GM10248 (cell line): Measurements from ENCODE around the gene BEST2.

ENCODE experiments used
- CTCF ChIA-PET: fragments of 300-600 bp; sonication (Branson Sonifier 250); formaldehyde crosslinking; extraction: SDS; loops from one replicate; lab custom pipeline; 2021; ENCODE audit warnings: antibody characterized with exemption; lab: Yijun Ruan, JAX
- POLR2A ChIA-PET: fragments of 350-650 bp; sonication (Branson Sonifier 250); formaldehyde crosslinking; extraction: SDS; loops from one replicate; lab custom pipeline; 2020; ENCODE audit warnings: antibody characterized with exemption; lab: Yijun Ruan, JAX
- DNase-seq: peaks from one replicate; pipeline ENCODE4 v3.0.0; 2012; ENCODE audit errors: extremely low spot score
- TF ChIP-seq, protein P1 (sequence below): IDR thresholded peaks from 2 replicates; pipeline ENCODE4 v1.5.1; 2012; ENCODE audit warnings: mild to moderate bottlenecking, low read depth; ENCODE audit errors: extremely low read depth, missing control alignments, control extremely low read depth

Gene BEST2

GRCh38 chr19:12784394-12784870 is 32.8 kb downstream of the BEST2 start:
- ChIA-PET POLR2A (no interaction called here), CTCF (interaction anchor here (1.4 kb wide), 1 partner anchor 12 kb away, joined by 5 read pairs; no protein-coding TSS in a partner anchor)
- TF ChIP-seq, protein P1, sequence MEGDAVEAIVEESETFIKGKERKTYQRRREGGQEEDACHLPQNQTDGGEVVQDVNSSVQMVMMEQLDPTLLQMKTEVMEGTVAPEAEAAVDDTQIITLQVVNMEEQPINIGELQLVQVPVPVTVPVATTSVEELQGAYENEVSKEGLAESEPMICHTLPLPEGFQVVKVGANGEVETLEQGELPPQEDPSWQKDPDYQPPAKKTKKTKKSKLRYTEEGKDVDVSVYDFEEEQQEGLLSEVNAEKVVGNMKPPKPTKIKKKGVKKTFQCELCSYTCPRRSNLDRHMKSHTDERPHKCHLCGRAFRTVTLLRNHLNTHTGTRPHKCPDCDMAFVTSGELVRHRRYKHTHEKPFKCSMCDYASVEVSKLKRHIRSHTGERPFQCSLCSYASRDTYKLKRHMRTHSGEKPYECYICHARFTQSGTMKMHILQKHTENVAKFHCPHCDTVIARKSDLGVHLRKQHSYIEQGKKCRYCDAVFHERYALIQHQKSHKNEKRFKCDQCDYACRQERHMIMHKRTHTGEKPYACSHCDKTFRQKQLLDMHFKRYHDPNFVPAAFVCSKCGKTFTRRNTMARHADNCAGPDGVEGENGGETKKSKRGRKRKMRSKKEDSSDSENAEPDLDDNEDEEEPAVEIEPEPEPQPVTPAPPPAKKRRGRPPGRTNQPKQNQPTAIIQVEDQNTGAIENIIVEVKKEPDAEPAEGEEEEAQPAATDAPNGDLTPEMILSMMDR, result no peak
- DNase-seq, result no peak

- ChIA-PET POLR2A (no interaction called here), CTCF (interaction anchor here (0.9 kb wide), 1 partner anchor 11 kb away, joined by 3 read pairs; no protein-coding TSS in a partner anchor)
- TF ChIP-seq, protein P1, result no peak
- DNase-seq, result no peak
These were observed 33.4 kb downstream of the BEST2 start for GRCh38 chr19:12784871-12785430.

GRCh38 chr19:12785431-12786031 is 33.9 kb downstream of the BEST2 start:
- POLR2A ChIA-PET, result no interaction called here

GRCh38 chr19:12786141-12786870 is 34.7 kb downstream of the BEST2 start:
- POLR2A ChIA-PET, result no interaction called here
- TF ChIP-seq, protein P1, result no peak
- no peak for DNase-seq
- CTCF ChIA-PET, result interaction anchor here (0.8 to 4.3 kb wide), 3 partner anchors 9 to 99 kb away, joined by 3 to 62 read pairs (median 15); no protein-coding TSS in a partner anchor

More at GRCh38 chr19:12785431-12786031, 33.9 kb downstream of the BEST2 start:
- no peak for DNase-seq
- CTCF ChIA-PET, result interaction anchor here (0.9 to 4.3 kb wide), 2 partner anchors 8 to 10 kb away, joined by 3 to 62 read pairs; no protein-coding TSS in a partner anchor
- TF ChIP-seq, protein P1, result no peak

GRCh38 chr19:12786952-12787351 is 35.4 kb downstream of the BEST2 start:
- ChIA-PET POLR2A (no interaction called here), CTCF (interaction anchor here (0.8 to 4.3 kb wide), 5 partner anchors 9 to 98 kb away, joined by 3 to 62 read pairs (median 4); no protein-coding TSS in a partner anchor)
- TF ChIP-seq, protein P1, result no peak
- no peak for DNase-seq

DNA sequence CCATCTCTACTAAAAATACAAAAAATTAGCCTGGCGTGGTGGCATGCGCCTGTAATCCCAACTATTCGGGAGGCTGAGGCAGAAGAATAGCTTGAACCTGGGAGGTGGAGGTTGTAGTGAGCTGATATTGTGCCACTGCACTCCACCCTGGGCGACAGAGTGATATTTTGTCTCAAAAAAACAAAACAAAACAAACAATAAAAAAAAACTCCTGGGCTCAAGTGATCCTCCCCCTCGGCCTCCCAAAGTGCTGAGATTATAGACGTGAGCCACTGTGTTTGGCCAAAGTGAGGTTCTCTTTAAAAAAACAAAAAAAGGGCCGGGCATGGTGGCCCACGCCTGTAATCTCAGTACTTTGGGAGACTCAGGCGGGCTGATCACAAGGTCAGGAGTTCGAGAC is 35.9 kb downstream of the BEST2 start:
- ChIA-PET POLR2A (no interaction called here), CTCF (interaction anchor here (1.0 to 4.3 kb wide), 5 partner anchors 9 to 61 kb away, joined by 3 to 62 read pairs (median 5); no protein-coding TSS in a partner anchor)
- TF ChIP-seq, protein P1, result no peak
- DNase-seq, result no peak
